Renal pelvis (tissue), 12 donors: Measurements from ENCODE around the gene SPACA9. TPM values are rescaled to one million over a fixed set of nuclear protein-coding genes. Genes with fewer than 3 reads are reported as not detected.

Source experiments
- DNase-seq: peaks from one replicate; pipeline ENCODE4 v3.0.0-alpha.2; 2013
- long read RNA-seq, 16 experiments: transcript quantifications; one replicate each; lab custom pipeline, GENCODE V29; 2026
- polyA plus RNA-seq, 3 donors: library from polyadenylated mRNA; unstranded; fragments of 120-200 nt; gene quantifications; one replicate each; pipeline ENCODE4 v1.2.1, GENCODE V29; 2013; ENCODE audit not compliant: insufficient read length in 3 of 3

SPACA9 gene
- 10 to 100 TPM in 1 of 3 donors, 1 to 10 TPM in 2; 8.9 to 10.8 (median 9.6) TPM for polyA plus RNA-seq
- long read RNA-seq, donor 1, partial matches to known transcripts, result 0 of 1 reads
- long read RNA-seq, donor 1, other reads (novel, unspliced or antisense), result 0 of 1 reads
- long read RNA-seq, donor 2, partial matches to known transcripts, result 0 of 3 reads
- long read RNA-seq, donor 2, other reads (novel, unspliced or antisense), result 0 of 3 reads
- long read RNA-seq, donor 3, partial matches to known transcripts, result 0 of 4 reads
- long read RNA-seq, donor 3, other reads (novel, unspliced or antisense), result 0 of 4 reads
- long read RNA-seq, donor 4, partial matches to known transcripts, result 0 of 3 reads
- long read RNA-seq, donor 4, other reads (novel, unspliced or antisense), result 0 of 3 reads
- long read RNA-seq, donor 5, result 0 reads
- long read RNA-seq, donor 6, partial matches to known transcripts, result 0 of 2 reads
- long read RNA-seq, donor 6, other reads (novel, unspliced or antisense), result 0 of 2 reads
- long read RNA-seq, donor 7, partial matches to known transcripts, result 0 of 2 reads
- long read RNA-seq, donor 7, other reads (novel, unspliced or antisense), result 0 of 2 reads
- long read RNA-seq, donor 8, result 0 reads
- long read RNA-seq, donor 9, partial matches to known transcripts, result 0 of 3 reads
- long read RNA-seq, donor 9, other reads (novel, unspliced or antisense), result 0 of 3 reads
- long read RNA-seq, donor 10, partial matches to known transcripts, result 0 of 3 reads
- long read RNA-seq, donor 10, other reads (novel, unspliced or antisense), result 0 of 3 reads
- long read RNA-seq, donor 11, partial matches to known transcripts, result 0 of 1 reads
- long read RNA-seq, donor 11, other reads (novel, unspliced or antisense), result 0 of 1 reads
- long read RNA-seq, donor 12, transcript SPACA9-203 (4 exons, 2,536 nt), result major isoform, 6 of 7 reads
- long read RNA-seq, donor 12, partial matches to known transcripts, result 0 of 7 reads
- long read RNA-seq, donor 12, other reads (novel, unspliced or antisense), result 0 of 7 reads
- long read RNA-seq, donor 13, partial matches to known transcripts, result 0 of 3 reads
- long read RNA-seq, donor 13, other reads (novel, unspliced or antisense), result 0 of 3 reads
- long read RNA-seq, donor 14, result 0 reads
- long read RNA-seq, donor 15, transcript SPACA9-203 (4 exons, 2,536 nt), result major isoform, 5 of 7 reads
- long read RNA-seq, donor 15, partial matches to known transcripts, result 0 of 7 reads
- long read RNA-seq, donor 15, other reads (novel, unspliced or antisense), result 0 of 7 reads
- long read RNA-seq, donor 16, partial matches to known transcripts, result 6 of 9 reads
- long read RNA-seq, donor 16, other reads (novel, unspliced or antisense), result 0 of 9 reads

- peak; percentile 74 for DNase-seq
Observed at GRCh38 chr9:132878695-132879456, at the start of gene SPACA9. Gene SPACA9, plus strand, starts transcription at chr9:132878898. Its CDS starts 5,050 bp downstream, at chr9:132883948.

- DNase-seq, result no peak
Observed at GRCh38 chr9:132832171-132832881, 46.4 kb upstream of the SPACA9 start.

GRCh38 chr9:132833550-132834121 lies 45.1 kb upstream of the SPACA9 start:
- DNase-seq, result no peak

DNA sequence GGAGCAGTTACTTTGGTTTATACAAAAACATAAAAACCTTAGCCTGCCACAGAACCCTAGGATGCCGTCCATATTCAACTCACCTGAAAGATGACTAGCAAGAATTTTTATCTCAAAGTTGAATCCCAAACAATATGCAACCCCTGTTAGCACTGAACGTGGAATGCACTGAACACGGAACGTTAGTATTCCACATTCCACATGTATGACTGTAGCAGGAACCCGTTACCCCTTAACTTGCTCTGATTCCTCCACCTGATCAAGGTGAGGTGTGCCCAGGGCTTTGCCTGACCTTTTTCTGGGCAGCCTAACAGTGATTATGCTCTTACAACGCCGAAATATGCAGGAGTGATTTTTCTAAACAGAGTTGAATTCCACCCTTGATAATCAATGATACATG lies 44.4 kb upstream of the SPACA9 start:
- no peak for DNase-seq

DNA sequence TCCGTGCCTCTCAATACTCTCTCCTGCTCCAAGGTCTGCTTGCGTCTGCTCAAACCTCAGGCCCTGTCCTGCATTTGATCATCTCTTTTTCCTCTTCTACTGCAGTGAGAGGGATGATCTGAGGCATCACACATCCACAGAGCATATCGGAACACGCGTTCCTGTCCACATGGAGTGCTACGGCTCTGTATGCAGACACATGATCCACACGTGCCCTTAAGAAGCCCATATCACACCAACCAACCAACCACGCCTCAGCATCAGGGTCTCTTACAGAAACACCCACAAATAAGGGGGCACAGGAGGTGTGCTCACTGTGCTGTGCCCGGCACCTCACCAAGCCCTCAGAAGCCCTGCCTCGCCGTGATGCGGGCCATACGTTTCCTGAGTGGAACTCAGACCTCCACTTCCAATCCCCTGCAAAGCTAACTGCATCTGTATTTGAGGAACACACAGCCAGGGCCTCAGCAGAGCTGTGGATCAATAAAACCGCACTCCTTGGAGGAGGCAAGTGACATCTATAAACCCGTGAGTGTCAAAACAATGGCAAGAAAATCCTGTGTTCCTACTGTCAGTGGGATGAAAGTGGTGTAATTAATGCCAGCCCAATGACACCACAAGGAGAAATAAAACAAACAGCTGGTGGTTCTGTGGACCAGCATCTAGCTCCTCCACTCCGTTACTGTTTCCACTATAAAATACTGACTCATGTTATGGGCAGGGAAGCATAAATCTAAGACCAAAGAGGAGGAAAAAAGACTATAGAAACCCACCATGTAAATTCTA lies 41.0 kb upstream of the SPACA9 start:
- no peak for DNase-seq

DNA sequence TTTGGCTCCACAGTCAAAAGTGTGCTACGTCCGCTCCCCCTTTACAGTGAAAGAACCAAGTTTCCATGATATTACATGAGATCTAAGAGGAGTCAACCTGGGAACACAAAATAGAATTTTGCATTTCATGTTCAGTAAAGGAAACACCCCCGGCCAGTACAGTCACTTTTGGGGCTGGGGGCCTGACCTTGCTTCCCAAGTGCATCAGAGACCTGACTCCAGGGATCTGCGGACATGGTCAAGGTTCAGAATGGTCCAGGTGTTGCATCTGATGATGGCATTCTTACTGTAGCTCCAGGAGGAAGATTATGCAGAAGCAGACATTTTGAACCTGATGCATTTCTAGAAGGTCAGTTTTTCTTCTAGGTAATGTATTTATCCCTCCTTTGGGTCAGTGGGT lies 40.4 kb upstream of the SPACA9 start:
- DNase-seq, result no peak

- DNase-seq, result no peak
Observed at GRCh38 chr9:132840980-132841379, 37.7 kb upstream of the SPACA9 start.

- DNase-seq, result no peak
Observed at GRCh38 chr9:132842124-132843044, 36.3 kb upstream of the SPACA9 start.

DNA sequence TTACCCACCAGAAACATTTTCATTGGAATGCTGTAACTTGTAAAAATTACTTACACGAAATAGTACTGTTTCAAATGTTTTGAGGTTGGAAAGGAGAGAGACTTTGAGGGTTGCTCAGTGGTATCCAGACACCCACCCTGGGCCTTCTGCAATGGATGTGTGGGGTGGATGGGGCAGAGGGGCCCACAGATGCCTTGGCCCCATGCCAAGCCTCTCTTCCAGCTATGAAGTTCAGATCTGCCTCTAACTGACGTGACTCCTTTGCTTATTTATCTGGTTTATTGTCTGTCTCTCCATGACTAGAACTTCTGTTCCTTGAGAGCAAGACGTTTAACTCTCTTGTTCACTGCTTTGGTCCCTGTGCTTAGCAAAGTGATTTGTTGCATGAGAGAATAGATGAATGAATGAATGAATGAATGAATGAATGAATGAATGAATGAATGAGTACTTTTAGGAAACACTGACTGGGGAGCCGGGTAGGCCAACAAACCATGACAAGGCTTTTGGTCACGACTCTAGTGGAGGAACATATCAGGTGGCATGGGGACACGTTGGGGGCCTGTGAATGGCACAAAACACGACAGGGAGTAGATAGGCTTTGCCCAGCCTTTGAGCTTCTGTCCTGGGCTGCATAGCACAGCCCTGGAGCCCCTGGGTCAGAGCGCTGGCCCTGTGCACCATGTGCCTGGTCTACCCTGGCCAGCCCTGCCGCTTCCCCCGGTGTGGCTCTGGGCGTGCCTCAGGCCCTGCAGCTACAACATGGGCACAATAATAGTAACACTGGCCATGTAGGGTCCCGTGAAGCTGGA lies 32.4 kb upstream of the SPACA9 start:
- DNase-seq, result no peak

DNA sequence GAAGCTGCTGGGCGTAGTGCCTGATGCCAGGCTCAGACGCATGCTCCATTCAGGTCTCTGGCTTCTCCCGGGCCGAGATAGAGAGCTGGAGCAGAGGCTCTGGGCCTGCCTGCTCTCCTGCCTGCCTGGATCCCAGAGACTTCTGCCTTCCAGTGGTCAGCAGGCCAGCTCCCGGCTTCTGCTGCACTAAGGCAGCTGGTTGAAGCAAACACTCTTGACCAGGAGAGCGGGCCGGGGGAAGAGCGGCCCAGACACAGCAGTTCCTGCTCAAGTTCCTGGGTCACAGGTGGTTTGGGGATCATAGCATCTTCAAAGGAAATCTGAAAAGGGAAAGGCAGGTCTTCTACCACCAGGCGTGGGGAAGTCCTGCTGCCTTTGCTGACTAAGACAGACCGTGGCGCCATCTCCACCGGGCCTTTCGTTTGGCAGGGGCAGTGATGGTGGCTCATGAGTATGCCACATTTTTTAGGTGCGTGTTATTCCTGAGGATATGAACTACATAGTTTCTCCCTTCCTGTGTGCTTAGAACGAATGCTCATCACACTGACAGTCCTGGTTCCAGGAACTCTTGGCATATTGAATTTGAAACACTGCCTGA lies 31.7 kb upstream of the SPACA9 start:
- no peak for DNase-seq

GRCh38 chr9:132849185-132849706 lies 29.5 kb upstream of the SPACA9 start:
- no peak for DNase-seq

DNA sequence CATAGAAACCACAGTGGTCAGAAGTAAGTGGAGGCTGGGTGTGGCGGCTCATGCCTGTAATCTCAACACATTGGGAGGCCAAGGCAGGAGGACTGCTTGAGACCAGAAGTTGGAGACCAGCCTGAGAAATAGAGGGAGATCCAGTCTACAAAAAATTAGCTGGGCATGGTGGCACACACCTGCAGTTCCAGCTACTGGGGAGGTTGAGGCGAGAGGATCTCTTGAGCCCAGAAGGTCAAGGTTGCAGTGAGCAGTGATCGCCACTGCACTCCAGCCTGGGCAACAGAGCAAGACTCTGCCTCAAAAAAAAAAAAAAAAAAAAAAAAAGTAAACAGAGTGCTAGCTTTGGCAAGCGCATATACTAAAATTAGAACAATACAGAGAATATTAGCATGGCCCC lies 25.2 kb upstream of the SPACA9 start:
- DNase-seq, result no peak

GRCh38 chr9:132854832-132855231 lies 23.9 kb upstream of the SPACA9 start:
- no peak for DNase-seq

DNA sequence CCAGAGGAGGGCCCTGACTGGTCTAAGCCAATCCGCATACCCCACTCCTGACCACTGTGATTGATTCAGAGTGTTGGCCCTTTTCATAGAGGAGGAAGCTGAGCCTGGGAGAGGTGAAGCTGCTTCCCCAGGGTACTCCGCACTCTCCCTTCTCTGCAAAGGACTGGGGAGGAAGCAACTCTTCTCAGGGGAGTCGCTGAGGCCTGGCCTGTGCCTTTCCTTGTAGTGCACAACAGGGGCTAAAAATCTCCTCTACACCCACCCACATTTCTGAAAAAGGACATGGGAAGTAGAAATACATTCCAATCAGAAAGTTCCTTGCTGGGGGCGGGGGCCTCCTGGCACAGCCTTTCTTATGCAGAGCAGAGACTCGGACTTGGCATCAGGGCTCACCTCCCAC lies 22.8 kb upstream of the SPACA9 start:
- DNase-seq, result no peak

DNA sequence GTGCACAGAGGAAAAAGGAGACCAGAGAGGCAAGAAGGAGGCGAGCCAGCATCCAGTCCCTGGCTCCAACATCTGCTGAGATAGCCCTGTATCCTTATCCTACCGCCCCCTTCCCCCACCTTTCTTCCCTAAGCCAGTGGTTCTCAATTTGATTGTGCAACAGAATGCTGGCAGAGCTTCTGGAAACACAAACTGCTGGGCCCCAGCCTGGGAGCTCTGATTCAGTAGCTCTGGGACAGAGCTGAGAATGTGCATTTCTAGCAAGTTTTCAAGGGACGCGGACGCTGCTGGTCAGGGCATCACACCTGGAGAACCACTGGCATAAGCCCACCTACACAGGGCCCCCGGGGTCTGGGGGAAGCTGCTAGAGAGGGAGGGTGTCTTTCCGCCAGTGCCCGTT lies 21.7 kb upstream of the SPACA9 start:
- no peak for DNase-seq

GRCh38 chr9:132857616-132858342 lies 20.9 kb upstream of the SPACA9 start:
- no peak for DNase-seq
